Stimulated activated CD8-positive, alpha-beta memory T cell treated with anti-CD3 and anti-CD28 coated beads, Interleukin-15, amount 100 ng/mL, for 24 hours (primary cell): ENCODE results near the gene BMP7.
"Not testable (repeated sequence)": the region's sequence is repeated elsewhere in the genome, so short reads cannot be mapped to it uniquely, and the experiment has no call there.

ENCODE experiments used
- DNase-seq: peaks from one replicate; pipeline ENCODE4 v3.0.0-alpha.2; 2020; ENCODE audit warnings: low read depth

Gene BMP7

DNA sequence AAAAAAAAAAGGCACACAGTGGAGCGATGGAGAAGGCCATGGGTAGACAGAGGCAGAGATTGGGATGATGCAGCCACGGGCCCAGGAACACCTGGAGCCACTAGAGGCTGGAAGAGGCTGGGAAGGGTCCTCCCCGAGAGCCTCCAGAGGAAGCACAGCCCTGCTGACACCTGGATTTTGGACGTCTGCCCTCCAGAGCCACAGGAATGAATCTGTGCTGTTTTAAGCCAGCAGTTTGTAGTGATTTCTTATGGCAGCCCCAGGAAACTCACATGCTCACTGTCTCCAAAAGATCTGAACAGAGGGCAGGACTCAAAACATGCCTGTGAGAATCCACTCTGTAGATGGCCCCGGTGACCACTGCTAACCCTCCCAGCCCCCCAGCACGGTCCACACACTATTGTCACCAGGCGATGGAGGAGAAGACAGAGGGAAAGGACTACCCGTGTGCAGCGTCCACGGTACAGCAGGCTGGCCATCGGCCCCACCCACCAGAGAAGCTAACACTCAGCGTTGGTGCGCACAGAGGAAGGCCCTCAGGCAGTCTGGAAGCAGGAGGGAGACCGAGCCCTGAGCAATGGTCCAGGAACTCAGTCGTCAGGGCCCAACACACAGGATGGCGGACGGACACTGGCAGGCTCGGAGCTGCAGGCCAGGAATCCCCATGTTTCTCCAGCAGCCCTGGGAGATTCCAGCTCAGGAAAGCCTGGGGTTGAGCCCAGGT lies 99.7 kb downstream of the BMP7 start:
- DNase-seq: no peak

DNA sequence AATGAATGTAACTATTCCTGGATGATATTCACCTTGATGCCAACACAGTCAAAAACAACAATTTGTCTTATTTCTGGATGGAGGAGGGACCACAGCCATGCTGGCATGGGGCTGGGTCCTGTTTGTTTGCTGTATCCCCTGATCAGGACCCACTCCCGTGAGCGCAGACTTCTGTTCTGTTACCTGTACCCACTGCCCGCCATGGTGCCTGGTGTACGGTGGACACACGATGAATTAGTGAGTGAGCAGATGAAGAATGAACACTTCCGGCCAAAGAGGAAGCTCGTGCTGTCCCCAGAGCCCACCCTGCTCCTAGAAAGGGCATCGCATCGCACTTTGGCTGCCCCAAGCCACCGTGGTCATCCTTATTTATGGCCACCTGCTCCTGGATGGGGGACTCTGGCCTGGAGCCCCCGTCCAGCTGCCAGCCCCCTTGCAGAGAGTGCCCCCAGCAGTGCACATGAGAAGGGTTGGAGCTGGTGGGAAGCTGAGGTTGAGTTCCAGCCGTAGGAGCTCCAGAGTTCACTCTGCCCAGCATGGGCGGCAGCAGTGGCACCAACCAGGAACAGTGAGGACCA lies 100.9 kb downstream of the BMP7 start:
- DNase-seq: no peak

DNA sequence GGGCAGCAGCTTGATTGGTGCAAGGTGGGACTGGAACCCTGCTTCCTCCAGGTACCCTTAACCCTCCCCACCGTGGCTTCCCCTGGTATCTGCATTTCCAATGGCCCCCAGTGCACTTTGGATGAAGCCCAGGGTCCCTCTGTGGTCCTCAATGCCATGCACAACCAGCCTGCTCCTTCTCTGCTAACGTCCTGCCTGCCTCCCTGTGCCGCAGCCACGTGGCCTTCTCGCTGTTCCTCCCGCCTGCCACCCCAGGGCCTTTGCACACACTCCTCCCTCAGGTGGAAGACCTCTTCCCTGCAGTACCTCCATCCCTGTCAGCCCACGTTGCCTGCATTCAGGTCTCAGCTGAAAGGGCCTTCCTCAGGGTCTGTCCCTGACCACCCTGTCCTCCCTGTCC lies 101.6 kb downstream of the BMP7 start:
- no peak for DNase-seq

DNA sequence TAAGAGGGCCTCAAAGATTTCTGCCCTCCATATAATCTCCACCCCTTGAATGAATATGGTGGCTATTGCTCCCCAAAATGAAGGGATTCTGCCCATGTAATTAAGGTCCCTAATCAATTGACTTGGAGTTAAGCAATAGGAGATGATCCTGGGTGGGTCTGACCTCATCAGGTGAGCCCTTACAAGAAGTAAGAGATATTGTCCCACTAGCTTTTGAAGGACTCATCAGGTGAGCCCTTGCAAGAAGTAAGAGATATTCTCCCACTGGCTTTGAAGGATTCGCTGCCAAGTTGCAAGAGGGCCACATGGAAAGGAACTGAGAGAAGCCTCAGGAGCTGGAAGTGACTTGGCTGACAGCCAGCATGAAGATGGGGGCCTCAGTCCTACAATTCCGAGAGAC lies 103.4 kb downstream of the BMP7 start:
- no peak for DNase-seq

DNA sequence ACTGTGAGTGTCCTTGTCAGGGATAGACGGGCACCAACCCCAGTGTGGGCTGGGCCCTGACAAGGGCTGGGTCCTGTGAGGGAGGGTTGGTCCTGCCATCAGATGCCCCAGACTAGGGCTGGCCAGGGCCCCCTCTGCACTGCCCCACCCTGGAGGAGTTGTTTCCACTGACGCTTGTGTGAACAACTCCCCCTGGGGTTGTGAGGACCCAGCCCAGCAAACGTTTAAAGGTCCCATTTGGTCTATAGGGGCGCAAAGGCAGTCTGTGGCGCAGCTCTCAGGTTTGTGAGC lies 104.1 kb downstream of the BMP7 start:
- no peak for DNase-seq

DNA sequence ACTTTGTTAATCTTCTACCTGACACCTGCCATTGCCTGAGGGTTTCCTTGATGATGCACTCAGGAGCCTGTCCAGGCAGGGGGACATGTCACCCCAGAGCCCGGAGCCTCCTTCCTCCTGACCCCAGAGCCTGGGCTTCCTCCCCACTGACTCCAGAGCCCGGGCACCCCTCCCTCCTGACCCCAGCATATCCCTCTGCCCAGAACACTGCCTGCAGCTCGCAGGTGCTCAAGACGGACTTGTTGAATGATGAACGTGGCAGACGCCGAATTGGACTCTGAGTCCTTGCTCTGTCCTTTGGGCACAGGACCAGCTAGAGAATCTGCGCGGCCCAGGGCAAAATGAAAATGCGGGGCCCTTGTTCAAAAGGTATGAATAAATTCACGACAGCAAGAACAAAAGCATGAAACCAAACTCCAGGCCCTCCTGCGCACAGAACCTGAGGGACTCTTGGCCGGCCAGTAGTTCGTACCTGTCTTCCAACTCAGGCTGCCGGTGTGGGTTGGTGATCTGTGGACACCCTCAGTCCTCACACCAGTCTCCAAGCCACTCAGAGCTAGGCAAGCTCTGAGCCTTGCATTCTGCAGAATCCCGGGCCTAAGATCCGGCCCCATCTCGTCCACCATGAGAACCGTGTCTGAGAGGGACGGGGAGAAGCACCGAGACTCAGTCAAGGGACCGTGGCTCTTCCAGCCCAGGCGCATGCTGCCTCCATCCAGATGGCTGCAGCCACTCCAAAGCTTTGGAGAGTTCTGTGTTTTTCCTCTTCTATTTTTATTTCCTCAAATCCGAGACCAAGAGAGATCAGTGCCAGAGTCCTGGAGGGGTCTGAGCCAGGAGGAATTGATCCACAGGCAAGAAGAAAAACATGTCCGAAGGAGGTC lies 104.7 kb downstream of the BMP7 start:
- no peak for DNase-seq

DNA sequence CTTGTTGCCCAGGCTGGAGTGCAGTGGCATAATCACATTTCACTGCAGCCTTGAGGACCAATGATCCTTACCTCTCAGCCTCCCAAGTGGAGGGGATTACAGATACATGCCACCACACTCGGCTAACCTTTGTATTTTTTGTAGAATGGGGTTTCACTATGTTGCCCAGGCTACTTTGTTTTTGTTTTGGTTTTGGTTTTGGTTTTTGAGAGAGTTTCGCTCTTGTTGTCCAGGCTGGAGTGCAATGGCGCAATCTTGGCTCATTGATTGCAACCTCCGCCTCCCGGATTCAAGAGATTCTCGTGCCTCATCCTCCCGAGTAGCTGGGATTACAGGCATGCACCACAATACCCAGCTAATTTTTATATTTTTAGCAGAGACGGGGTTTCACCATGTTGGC lies 105.5 kb downstream of the BMP7 start:
- no peak for DNase-seq

DNA sequence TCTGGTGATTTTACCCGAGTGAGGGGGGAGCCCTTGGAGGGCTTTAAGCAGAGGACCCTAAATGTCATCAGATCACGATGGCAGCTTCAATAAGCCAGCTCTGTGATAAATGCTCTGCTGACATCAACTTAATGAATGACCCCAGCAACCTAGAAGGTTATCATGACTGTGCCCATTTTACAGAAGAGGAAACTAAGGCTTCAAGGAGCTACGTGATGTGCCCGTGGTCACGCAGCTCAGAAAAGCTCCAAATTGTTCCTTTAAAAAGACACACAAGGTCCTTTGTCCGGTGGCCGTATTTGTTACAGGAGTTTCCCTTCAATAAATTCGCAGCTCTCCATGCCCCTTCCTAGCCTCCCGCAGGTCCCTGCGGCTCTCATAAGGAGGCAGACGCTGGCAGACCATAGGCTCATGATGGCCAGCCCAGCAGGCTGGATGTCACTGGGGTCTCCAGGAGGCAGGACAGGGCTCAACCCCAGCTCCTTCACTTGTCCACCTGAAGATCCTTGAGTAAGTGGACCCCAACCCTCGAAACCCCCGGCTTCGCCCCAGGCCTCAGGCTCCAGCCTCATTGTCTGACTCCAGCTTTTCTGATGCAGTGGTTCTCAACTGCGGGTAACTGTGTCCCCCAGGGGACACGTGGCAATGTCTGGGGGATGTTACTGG lies 106.4 kb downstream of the BMP7 start:
- DNase-seq: no peak

DNA sequence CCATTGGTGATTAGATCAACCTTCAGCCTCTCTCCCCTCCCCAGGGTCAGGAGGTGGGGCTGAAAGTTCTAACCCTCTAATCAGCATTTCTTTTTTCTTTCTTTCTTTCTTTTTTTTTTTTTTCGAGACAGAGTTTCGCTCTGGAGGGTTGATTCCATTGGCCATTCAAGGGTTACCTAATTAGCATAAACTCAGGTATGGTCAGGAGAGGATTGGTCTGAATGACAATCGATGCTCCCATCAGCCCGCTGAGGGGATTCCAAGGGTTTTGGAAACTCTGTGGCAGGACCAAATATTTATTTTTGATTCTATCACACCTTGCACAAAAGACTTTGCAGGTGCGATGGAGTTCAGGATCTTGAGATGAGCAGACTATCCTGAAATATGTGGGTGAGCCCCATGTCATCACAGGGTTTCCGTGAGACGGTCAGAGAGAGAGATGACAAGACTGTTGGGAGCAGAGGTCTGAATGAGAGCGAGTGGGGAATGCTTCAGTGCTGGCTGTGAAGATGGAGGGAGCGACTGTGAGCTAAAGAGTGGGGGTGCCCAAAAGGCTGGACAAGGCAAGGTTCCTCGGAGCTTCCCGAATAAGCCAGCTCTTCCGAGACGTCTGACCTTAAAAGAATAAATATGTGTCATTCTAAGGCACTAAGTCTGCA lies 107.1 kb downstream of the BMP7 start:
- no peak for DNase-seq

DNA sequence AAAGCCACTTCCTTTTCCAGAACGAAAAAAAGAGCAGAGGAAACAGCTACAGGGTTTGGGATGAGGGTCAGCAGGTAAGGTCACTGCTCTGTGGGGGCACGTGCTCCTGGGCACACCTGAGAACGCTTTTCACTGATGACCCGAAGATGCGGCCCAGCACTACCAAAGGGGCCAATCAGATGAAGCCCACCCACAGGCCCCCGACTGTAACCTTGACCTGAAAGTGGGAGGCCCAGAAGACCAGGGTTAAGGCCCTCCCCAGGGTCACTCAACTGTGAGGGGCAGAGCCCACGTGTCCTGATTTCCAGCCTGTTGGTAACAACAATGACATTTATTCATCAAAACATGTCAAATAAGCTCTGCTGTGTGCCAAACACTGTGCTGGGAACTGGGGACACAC lies 108.0 kb downstream of the BMP7 start:
- DNase-seq: no peak

DNA sequence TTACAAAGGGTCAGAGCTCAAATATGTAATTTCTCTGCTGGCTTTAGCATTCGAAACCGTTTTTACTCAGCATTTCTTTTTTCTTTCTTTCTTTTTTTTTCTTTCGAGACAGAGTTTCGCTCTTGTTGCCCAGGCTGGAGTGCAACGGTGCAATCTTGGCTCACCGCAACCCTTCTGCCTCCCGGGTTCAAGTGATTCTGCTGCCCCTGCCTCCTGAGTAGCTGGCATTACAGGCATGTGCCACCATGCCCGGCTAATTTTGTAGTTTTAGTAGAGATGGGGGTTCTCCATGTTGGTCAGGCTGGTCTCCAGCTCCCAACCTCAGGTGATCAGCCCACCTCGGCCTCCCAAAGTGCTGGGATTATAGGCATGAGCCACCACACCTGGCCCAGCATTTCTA lies 108.7 kb downstream of the BMP7 start:
- not testable (repeated sequence) for DNase-seq

DNA sequence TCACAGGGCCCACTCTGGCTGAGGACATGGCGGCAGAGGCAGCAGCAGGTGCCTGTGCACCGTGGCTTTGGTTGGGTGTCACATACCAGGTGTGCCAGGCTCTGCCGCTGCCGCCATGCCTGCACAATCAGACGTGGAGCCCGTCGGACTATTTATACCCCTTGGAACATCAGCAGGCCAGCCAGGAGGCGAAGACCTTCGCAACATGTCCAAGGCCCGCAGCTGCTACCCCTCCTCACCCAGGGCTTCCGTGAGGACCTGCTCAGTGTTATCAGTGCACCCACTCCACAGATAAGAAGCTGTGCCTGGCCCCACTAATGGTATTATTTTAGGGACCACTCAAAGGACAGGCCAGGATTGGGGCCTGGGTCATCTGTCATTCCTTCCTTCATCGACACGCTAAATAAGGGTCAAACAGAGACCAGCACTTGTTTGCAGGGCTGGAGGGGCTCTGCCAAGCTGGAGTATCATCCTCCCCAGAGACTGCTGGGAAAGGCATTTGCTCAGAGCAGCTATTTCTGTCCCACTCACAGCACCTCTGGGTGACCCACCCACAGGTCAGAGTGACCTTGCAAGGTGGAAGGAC lies 109.2 kb downstream of the BMP7 start:
- DNase-seq: no peak

DNA sequence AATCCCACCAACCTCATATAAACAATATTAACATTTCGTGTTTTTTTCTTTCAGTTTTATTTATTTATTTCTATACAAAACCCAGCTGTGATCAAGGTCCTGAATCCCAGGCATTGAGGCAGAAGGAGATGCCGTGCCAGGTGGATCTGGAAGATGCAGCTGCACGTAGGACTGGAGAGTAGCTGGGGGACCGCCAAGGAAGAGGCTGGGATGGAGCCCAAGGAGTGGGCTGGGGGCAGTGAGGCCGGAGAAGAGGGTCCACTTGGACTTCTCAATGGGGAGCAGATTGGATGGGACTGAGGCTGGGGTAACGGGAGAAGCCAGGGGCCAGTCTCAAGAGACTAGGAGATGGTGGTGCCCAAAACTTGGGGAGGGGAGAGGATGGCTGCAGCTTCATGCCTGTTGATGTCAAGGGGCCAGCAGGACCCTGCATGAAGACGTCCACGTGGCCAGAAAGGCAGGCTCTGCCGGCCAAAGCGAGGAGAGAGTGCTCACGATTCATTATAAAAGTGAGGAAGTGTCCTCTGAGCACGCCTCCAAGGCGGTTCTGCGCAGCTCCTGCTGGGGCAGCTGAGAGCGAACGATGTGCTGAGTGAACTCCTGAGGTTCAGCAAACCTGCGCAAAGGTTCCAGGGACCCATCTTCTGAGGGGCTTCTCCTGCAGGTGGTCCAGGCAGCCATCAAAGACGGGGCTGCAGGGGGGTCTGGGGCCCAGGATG lies 110.3 kb downstream of the BMP7 start:
- DNase-seq: no peak

DNA sequence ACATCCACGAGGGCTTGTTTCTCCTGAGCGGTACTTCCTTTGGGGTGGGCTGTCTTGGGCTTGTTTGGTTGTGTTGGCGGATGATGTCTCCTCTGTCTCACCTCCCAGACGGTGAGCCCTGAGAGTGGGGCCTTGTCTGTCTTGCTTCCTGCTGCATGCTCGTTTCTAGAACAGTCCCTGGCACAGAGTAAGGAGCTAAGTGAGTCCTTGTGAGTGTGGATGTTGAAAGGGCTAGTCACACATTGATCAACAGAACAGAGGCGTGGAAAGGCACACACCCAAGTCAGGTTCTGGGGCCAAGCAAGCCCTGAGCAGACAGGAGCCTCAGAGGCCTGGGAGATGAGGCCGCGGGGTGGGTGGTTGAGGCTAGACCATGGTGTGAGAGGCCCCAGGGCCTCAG lies 111.0 kb downstream of the BMP7 start:
- no peak for DNase-seq

DNA sequence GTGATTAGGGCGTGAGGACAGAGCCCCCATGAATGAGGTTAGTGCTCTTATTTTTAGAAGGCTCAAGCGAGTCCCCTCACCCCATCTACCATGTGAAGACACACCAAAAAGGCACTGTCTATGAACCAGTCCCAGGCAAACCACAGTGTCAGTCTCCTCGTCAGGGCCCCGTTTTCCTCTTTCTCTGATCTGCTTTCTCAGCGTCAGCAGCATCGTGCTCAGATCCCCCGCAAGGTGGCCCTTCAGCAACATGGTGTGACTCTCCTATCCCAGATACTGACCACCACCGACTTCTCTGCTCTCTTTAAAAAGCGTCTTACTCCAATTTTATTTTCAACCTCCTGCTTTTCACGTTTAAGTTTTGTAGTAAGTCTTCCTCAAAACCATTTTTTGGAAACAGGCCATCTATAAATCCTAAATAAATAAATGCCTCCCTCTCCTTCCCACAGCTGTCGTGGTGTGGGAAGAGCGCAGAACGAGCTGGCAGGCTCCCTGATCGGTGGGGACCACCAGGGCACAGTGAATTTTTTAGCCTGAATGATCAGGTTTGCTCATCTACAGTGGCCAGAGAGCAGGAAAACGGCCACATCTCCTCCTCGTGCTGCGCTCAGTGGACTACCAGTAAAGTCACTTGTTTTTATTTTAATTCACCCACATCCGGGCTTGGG lies 113.1 kb downstream of the BMP7 start:
- no peak for DNase-seq

DNA sequence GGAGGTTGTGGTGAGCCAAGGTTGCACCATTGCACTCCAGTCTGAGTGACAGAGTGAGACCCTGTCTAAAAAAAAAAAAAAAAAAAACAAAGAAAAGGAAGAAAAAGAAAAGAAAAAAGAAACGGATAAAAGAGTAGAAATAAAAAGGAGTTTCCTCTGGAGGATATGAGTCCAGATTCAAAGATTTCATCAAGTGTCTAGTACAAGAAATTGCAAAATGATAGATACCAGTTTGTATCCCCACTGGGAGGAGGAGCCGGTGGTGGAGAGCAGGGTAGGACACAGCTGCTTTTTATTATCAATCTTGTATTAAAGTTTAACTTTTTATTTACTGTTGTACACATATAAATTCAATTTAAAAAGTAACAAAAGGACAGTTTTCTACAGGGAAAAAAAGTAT lies 113.9 kb downstream of the BMP7 start:
- DNase-seq: no peak

DNA sequence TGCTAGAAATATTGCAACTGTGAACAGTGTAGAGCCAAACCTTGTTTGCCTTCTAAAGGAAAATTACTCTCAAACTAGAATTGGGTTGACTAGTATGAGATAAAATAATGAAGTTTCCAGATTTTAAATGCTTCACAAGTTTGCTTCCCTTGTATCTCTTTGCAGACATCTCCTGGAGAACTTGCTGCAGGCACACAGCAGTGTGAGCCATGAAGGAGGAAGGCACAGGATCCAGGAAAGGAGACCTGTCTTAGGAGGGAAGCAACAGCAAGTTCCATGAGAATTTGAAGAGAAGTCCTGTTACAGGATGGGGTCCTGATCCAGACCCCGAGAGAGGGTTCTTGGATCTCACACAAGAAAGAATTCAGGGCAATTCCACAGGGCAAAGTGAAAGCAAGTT lies 115.9 kb downstream of the BMP7 start:
- no peak for DNase-seq

DNA sequence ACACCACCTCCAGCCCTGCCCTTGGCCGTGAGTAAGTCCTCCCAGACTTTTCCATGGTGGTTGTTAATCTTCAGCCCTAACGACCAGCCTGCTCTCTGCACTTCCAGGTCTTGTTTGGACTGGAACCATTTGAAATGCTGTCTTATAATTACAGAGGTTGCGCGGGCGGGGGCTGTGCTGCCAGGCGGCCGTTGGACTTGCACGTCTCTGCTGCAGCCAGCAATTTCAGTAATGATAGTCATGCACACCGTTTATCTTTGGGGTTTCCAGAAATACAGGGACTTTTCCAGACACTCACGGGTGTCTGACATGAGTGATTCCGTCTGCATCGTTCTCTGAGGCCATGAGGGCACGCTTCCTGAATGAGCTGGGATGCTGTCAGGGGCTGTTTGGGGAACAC lies 118.2 kb downstream of the BMP7 start:
- DNase-seq: no peak

DNA sequence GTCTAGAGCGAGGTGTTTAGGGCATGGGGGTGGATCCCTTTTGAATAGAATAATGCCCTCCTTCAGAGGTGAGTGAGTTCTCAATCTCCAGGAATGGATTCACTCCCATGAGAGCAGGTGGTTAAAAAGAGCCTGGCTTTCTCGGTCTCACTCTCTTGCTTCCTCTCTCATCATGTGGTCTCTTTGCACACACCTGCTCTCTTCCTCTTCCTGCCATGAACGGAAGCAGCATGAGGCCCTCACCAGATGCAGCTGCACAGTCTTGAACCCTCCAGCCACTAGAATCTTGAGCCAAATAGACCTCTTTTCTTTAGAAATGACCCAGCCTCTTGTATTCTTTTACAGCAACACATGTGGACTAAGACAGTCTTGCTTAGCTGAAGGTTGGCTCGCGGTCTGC lies 119.3 kb downstream of the BMP7 start:
- no peak for DNase-seq

DNA sequence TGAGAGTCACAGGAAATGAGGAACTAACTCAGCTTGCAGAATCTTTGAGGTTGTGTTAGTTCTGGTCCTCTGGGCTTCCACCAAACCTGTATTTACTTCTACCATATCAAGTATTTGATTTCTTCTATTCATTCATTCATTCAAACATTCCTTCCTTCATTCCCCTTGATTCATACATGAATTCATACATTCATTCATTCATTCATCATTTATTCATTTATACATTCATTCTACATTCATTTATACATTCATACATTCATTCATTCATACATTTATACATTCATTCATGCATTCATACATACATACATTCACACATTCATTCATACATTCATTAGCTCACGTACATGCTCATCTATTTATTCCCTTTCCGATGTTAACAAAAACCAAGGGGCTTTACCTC lies 120.3 kb downstream of the BMP7 start:
- DNase-seq: no peak
